K562 treated with DMSO at 1 percent for 48 hours (cell line): ENCODE data around the gene DQX1. TPM values are rescaled to one million over a fixed set of nuclear protein-coding genes. Genes with fewer than 3 reads are reported as not detected.

Experiments
- total RNA-seq: library from RNA; unstranded; fragments of 300-600 nt; gene quantifications from 2 replicates; pipeline ENCODE4 v1.2.3, GENCODE V29; 2022; ENCODE audit warnings: low replicate concordance; ENCODE audit errors: extremely low read depth

Gene DQX1
- total RNA-seq = not detected in 2 replicates

GRCh38 chr2:74525717-74526648, at the start of gene DQX1:
DQX1 (minus strand) TSS chr2:74526231; CDS start chr2:74525729, 502 bp downstream.

GRCh38 chr2:74553892-74554819, 28.1 kb upstream of the DQX1 start, which contains the start of the genes DOK1 and LOXL3:
DOK1 (plus strand) TSS chr2:74554720; CDS start chr2:74554755, 35 bp downstream.
LOXL3 (minus strand) TSS chr2:74553942; CDS start chr2:74552634, 1,308 bp downstream.

GRCh38 chr2:74529357-74530238, 3.6 kb upstream of the DQX1 start, which contains the start of the genes AUP1 and HTRA2:
AUP1 (minus strand) TSS chr2:74529706; CDS start chr2:74529629, 77 bp downstream.
HTRA2 (plus strand) TSS chr2:74529933; CDS start chr2:74530007, 74 bp downstream.

GRCh38 chr2:74514368-74515270, 11.4 kb downstream of the DQX1 start, which contains the start of gene TLX2:
TLX2 (plus strand) TSS chr2:74514450; CDS start chr2:74514807, 357 bp downstream.

GRCh38 chr2:74507145-74507925, 18.7 kb downstream of the DQX1 start, which contains the start of gene PCGF1:
PCGF1 (minus strand) TSS chr2:74507695; CDS start chr2:74507668, 27 bp downstream.

GRCh38 chr2:74499267-74499939, 26.6 kb downstream of the DQX1 start, which contains the start of gene LBX2:
LBX2 (minus strand) TSS chr2:74499603; CDS start chr2:74499537, 66 bp downstream.

GRCh38 chr2:74482801-74483674, 43.0 kb downstream of the DQX1 start, which contains the start of the genes CCDC142 and TTC31:
CCDC142 (minus strand) TSS chr2:74482998; CDS start chr2:74482837, 161 bp downstream.
TTC31 (plus strand) TSS chr2:74483081; CDS start chr2:74483096, 15 bp downstream.

GRCh38 chr2:74472086-74472944, 53.7 kb downstream of the DQX1 start, which contains the start of gene MRPL53:
MRPL53 (minus strand) TSS chr2:74472680; CDS start chr2:74472660, 20 bp downstream.

Other genes starting within 250 kb of the DQX1 start
- gene SLC4A5, start 182.8 kb downstream of the DQX1 start, total RNA-seq = not detected in 2 replicates
- 86.7 TPM in 1 of 2 replicates, not detected in the other for gene DCTN1, start 145.9 kb downstream of the DQX1 start, total RNA-seq
- gene C2orf81, start 104.6 kb downstream of the DQX1 start, total RNA-seq = not detected in 2 replicates
- not detected in 2 replicates for gene WDR54, start 104.5 kb downstream of the DQX1 start, total RNA-seq
- not detected in 2 replicates for gene RTKN, start 84.3 kb downstream of the DQX1 start, total RNA-seq
- not detected in 2 replicates for gene INO80B, start 71.1 kb downstream of the DQX1 start, total RNA-seq
- gene WBP1, start 67.8 kb downstream of the DQX1 start, total RNA-seq = not detected in 2 replicates
- 308 TPM in 1 of 2 replicates, not detected in the other for gene MOGS, start 60.8 kb downstream of the DQX1 start, total RNA-seq
- gene MRPL53, start 53.6 kb downstream of the DQX1 start, total RNA-seq = not detected in 2 replicates
- not detected in 2 replicates for gene CCDC142, start 43.2 kb downstream of the DQX1 start, total RNA-seq
- not detected in 2 replicates for gene TTC31, start 43.1 kb downstream of the DQX1 start, total RNA-seq
- not detected in 2 replicates for gene LBX2, start 26.6 kb downstream of the DQX1 start, total RNA-seq
- gene PCGF1, start 18.5 kb downstream of the DQX1 start, total RNA-seq = not detected in 2 replicates
- gene TLX2, start 11.8 kb downstream of the DQX1 start, total RNA-seq = not detected in 2 replicates
- not detected in 2 replicates for gene AUP1, start 3.5 kb upstream of the DQX1 start, total RNA-seq
- not detected in 2 replicates for gene HTRA2, start 3.7 kb upstream of the DQX1 start, total RNA-seq
- gene LOXL3, start 27.7 kb upstream of the DQX1 start, total RNA-seq = not detected in 2 replicates
- not detected in 2 replicates for gene DOK1, start 28.5 kb upstream of the DQX1 start, total RNA-seq
- gene M1AP, start 122.1 kb upstream of the DQX1 start, total RNA-seq = not detected in 2 replicates
- gene SEMA4F, start 128.0 kb upstream of the DQX1 start, total RNA-seq = not detected in 2 replicates